Measurements from ENCODE around the gene ARHGAP8.
"Not testable (repeated sequence)": the region's sequence is repeated elsewhere in the genome, so short reads cannot be mapped to it uniquely, and the experiment has no call there.

DNA sequence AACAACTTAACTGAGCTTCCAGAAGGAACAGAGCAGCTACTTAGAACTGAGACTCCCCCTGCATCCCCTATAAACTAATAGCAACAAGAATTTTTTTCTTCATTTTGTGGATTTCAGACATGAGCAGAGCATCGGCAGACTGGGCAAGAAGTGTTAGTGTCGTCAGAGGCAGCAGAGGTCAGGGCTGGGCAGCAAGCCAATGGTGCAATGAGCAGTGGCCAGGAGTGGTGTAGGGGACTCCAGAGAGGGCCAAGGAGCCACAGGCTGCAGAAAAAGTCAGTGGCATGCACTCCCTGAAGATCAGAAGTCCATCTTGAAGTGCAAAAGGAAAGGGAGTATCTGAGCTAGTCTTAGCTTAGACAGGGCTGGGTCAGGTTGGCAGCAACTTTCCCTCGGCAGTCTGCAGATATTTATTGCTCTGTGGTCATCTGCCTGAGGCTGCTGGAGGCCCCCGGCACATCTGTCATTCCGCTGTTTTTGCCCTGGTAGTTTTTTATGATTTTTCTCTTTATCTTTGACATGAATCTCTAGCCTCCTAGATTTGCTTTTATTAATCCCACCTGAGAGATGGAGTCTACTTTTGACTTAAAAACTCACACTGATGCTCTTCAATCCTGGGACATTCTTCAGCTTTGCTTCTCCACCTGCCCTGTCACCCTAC, 152.2 kb downstream of the ARHGAP8 start:
- TF ChIP-seq, protein P1, sequence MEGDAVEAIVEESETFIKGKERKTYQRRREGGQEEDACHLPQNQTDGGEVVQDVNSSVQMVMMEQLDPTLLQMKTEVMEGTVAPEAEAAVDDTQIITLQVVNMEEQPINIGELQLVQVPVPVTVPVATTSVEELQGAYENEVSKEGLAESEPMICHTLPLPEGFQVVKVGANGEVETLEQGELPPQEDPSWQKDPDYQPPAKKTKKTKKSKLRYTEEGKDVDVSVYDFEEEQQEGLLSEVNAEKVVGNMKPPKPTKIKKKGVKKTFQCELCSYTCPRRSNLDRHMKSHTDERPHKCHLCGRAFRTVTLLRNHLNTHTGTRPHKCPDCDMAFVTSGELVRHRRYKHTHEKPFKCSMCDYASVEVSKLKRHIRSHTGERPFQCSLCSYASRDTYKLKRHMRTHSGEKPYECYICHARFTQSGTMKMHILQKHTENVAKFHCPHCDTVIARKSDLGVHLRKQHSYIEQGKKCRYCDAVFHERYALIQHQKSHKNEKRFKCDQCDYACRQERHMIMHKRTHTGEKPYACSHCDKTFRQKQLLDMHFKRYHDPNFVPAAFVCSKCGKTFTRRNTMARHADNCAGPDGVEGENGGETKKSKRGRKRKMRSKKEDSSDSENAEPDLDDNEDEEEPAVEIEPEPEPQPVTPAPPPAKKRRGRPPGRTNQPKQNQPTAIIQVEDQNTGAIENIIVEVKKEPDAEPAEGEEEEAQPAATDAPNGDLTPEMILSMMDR (conservative IDR thresholded peaks at IDR 0.05 in 1 of 2, IDR thresholded peaks at IDR 0.05 in 1 of 2; ENCODE audit: extremely low read depth in 1 of 2, insufficient read depth in 1 of 2, low read depth in 1 of 2, low read length in 2 of 2) = not testable (repeated sequence)
- TF ChIP-seq EZH2 (IDR thresholded peaks at IDR 0.05; ENCODE audit: borderline replicate concordance, low read length) = not testable (repeated sequence)

All from mammary epithelial cell (primary cell).